NOMO-1 treated with dmso at 0.1 percent for 144 hours (cell line): ENCODE results near the gene PTPRN2.

ENCODE experiments used
- DNase-seq: peaks from one replicate; lab custom pipeline; 2025; ENCODE audit not compliant: unreplicated experiment; lab: John Stamatoyannopoulos, UW

Gene PTPRN2

GRCh38 chr7:157529768-157530560 lies 1057.7 kb downstream of the PTPRN2 start:
- DNase-seq = no peak

- no peak for DNase-seq
Measured at GRCh38 chr7:157528785-157529341, 1058.8 kb downstream of the PTPRN2 start.

- no peak for DNase-seq
Measured at GRCh38 chr7:157527686-157528085, 1059.9 kb downstream of the PTPRN2 start.

DNA sequence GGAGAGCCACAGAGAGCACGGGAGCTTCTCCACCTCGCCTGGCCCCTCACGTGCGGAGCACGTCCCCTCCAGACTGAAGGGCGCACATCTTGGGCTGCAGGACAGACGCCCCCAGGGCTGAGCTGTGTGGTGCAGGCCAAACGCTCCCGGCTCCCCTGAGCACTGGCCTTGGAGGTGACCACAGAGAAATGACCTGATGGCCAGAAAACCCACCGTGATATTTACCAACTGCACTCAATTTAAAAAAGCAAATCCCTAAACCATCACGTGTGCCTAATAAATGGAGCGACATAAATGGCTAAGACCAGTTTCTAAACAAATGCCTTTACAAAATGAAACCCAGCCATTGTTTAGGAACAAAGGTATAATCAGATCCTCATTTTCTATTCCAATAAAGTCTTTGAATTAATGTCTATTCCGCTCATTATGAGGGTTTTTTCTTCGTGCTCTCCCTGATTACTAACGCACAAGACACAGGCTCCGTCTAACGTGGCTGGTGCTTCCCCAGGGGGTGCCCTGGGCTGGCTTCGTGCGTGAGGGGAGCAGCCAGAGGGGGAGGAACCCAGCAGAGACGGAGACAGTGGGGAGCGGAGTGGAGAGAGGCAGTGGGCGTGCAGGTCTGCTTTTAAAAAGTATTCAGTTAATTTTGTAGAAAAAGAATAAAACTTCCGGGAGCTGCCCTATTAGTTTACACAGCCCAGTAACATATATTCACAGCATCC lies 1060.5 kb downstream of the PTPRN2 start:
- DNase-seq = no peak

GRCh38 chr7:157526005-157526912 lies 1061.4 kb downstream of the PTPRN2 start:
- no peak for DNase-seq

GRCh38 chr7:157525491-157525915 lies 1062.1 kb downstream of the PTPRN2 start:
- DNase-seq = no peak

DNA sequence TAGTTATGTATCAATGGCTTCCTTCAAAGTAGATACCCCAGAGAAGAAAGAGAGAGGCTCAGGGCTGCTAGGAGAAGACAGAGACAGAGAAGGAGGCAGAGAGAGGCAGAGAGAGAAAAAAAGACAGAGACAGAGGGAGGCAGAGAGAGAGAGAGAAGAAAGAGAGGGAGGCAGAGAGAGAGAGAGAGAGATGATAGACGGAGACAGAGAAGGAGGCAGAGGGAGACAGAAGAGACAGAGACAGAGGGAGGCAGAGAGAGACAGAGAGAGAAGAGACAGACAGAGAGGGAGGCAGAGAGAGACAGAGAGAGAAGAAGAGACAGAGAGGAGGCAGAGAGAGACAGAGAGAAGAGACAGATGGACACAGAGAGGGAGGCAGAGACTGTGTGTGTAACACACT lies 1062.9 kb downstream of the PTPRN2 start:
- DNase-seq = no peak

DNA sequence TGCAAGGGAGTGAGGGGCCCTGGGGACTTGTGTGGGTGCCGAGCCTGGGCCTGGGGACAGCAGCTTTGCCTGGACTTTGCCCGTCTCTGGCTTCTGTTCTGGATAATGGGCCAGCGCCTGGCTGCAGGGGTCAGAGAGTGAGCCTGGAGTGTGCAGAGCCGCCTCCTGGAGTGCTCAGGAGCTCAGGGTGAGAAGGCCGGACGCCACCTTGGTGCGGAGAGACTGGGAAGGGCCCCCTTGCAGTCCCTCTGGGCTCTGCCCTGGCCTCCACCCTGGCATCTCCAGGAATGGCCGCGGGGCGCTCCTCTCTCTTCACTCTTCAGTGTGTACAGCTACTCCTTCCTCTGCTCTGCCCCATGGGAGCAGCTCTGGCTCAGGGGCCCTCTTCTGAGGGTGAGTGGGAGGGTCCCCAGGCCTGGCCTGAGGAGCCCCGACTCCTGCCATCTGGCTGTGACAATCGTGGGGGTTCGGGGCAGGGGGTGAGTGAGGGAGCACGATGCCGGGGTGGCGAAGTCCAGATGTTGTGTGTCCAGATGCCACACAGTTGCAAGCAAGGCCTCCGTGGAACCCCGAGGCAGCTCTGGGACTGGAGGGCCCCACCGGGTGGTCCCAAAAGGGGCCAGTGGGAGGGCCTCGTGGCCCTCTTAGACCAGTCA lies 1063.7 kb downstream of the PTPRN2 start:
- DNase-seq = no peak

GRCh38 chr7:157523371-157523765 lies 1064.3 kb downstream of the PTPRN2 start:
- no peak for DNase-seq

DNA sequence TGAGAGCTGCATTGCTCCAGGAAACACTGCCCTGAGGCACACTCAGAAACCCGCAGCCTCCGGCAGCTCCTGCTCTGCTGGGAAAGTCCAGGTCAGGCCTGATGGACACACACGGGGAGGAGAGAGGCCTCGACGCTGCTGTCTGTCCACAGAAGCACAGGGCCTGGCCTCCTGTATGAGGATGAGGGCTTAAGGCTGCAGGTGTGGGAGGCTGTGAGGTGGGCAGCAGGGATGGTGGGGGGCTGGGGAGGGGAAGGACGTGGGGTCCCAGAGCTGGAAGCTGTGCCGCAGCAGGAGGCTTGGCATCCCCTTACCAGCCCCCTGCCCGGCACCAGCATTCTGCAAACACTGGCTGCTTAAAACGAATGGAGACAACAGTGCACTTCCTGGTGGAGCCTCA lies 1064.7 kb downstream of the PTPRN2 start:
- DNase-seq = no peak

- no peak for DNase-seq
Measured at GRCh38 chr7:157522189-157522588, 1065.4 kb downstream of the PTPRN2 start.

DNA sequence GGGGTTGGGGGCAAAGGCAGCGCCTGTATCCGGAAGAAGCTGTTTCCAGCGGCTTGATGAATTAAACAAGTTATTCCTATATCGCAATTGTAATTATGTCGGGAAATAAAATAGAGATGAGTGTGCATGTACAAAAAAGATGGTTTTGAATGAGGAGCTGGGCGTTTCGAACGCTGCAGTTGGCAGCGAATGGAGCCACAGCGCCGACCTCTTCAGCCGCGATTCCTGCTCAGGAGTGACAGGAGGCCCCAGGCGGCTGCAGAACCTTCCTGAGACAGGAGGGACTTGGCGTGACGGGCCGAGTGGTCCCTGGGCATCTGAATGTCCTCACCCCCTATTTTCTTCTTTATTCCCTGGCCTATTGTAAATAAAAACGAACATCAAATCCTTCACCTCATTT lies 1065.9 kb downstream of the PTPRN2 start:
- DNase-seq = no peak

DNA sequence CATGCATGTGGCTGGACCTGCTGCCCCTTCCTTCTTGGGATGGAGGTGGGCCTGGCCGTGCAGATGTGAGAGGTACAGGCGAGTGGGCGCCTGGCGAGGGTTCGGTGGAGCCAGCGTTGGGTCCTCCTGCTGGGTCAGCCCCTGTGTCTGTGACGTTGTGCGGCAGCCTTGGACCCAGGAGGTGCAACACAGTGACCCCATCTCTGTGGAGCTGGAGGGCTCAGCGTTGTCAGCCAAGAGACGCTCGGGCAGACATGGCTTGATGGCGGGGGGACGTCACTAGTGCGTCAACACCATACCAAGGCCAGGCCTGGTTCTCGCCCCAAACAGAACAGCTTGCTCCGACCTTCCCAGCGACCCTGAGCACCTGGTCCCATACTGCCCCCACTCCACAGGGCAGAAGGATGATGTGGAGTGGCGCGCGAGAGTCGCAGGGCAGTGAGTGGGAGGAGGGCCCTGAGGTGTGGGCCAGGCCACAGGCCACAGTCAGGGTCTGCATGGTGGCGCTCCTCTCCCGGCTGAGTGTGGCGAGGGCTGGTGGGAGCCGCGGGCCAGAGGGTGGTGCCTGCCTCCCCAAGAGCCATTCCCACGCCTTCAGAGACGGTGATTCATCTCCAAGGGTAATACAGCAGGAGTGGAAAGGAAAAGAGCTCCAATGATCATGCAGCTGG lies 1066.4 kb downstream of the PTPRN2 start:
- DNase-seq = no peak

- DNase-seq = no peak
Measured at GRCh38 chr7:157520249-157520648, 1067.4 kb downstream of the PTPRN2 start.

DNA sequence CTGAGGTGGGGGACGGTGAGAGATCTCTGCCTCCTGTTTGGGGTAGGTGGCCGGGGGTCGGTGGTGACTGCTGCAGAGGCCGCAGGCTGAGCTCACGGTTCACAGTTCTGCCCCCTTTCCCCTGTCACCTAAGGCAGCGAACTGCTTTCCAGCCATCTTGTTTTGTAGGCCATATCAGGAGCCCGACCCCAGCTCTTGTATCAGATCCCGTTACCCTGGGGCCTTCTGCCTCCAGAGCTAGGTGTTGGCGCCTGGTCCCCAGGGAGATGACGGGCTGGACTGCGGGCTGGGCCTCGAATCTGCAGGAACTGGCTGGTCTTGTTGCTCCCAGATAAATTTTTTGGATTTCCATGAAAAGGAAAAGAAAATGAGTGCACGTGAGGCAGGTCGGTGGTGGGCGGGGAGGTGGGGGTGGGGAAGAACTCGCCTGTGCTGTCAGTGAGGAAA lies 1067.8 kb downstream of the PTPRN2 start:
- DNase-seq = no peak

DNA sequence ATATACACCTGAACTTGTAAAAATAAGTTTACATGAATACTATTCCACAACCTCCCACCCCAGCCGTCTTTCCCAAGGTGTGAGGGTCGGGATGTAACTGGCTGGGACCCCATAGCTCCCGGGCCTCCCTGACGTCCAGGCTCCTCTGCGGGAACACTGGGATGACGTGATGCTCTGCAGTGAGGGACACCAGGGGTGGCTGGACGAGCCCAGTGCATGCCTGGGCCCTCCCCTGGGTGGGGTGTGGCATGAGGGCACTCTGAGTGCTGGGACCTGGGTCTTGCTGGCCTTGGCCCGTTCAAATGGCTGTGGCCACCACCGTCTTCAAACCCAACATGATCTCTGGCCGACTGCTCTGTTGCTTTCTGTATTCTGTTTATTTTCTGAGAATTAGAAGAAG lies 1068.4 kb downstream of the PTPRN2 start:
- no peak for DNase-seq

GRCh38 chr7:157518514-157519175 lies 1069.0 kb downstream of the PTPRN2 start:
- DNase-seq = no peak

- no peak for DNase-seq
Measured at GRCh38 chr7:157517782-157518513, 1069.7 kb downstream of the PTPRN2 start.
